NT2/D1 (cell line): ENCODE results near the gene NCAN.

Source experiments
- SUZ12 ChIP-seq: IDR thresholded peaks from 2 replicates; pipeline ENCODE4 v1.6.1; 2011; ENCODE audit not compliant: insufficient read length, insufficient read depth; ENCODE audit errors: extremely low read depth
- YY1 ChIP-seq: IDR thresholded peaks from 2 replicates; pipeline ENCODE4 v1.6.1; 2011; ENCODE audit not compliant: insufficient read length, insufficient read depth
- ZNF274 ChIP-seq: IDR thresholded peaks from 2 replicates; pipeline ENCODE4 v1.6.1; 2011; ENCODE audit warnings: mild to moderate bottlenecking, low read depth, low read length

GRCh38 chr19:19206938-19207337 lies 4.8 kb upstream of the NCAN start:
- TF ChIP-seq SUZ12 (no peak), ZNF274 (no peak), YY1 (no peak)
